Stimulated activated CD8-positive, alpha-beta memory T cell treated with anti-CD3 and anti-CD28 coated beads, Interleukin-12 subunit alpha, Interleukin-12 subunit beta, amount 100 ng/mL, for 4 hours (primary cell): ENCODE results near the gene RALGDS.
"Not testable (repeated sequence)": the region's sequence is repeated elsewhere in the genome, so short reads cannot be mapped to it uniquely, and the experiment has no call there.

Experiments
- DNase-seq: peaks from one replicate; pipeline ENCODE4 v3.0.0-alpha.2; 2020; ENCODE audit warnings: low read depth

RALGDS gene

DNA sequence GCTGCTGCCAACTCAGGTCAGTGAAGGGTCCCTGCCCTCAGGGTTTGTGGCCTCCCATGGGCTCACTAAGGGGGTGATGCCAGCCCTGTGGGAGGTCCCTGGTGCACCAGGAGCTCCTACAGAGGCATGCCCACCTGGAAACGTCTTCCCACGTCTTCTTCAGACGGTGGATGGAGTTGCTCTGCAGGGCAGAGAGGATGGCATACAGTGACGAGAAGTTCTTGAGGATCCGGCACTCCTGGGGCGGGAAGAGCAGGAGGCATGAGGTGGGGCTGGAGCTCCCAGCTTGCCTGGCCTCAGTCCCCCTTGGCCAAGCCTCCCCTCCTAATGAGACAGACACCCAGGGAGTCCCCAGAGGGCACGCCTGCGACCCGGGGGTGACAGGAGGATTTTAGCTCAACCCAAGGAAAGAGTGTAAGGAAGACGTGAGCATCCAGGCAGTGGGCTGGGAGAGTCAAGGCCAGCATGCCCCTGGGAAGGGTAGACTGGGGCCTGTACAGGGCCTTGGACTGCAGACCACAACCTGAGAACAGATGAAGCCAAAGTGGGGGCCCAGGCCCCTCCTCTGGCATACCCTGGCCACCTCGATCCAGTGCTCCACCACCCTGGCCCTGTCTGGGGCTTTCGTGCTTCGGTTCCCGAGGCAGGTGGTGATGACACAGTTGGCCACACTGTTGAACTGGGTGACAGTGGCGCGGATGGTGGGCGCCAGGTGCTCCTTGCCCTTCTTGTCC lies 14.4 kb downstream of the RALGDS start:
- DNase-seq = no peak

DNA sequence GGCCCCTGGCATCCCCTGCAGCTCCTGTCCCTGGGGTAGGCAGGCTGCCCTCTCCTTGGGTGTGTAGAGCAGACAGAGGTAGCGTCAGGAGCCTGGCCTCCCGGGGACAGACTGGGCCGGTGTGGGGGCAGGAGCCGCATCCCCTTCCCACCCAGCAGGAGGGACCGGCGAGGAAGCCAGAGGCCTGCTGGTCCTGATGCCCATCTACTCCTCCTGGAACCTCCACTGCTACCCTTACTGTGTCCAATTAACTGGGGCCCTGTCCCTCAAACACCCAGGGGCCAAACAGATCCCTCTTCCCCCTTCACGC lies 15.6 kb downstream of the RALGDS start:
- no peak for DNase-seq

DNA sequence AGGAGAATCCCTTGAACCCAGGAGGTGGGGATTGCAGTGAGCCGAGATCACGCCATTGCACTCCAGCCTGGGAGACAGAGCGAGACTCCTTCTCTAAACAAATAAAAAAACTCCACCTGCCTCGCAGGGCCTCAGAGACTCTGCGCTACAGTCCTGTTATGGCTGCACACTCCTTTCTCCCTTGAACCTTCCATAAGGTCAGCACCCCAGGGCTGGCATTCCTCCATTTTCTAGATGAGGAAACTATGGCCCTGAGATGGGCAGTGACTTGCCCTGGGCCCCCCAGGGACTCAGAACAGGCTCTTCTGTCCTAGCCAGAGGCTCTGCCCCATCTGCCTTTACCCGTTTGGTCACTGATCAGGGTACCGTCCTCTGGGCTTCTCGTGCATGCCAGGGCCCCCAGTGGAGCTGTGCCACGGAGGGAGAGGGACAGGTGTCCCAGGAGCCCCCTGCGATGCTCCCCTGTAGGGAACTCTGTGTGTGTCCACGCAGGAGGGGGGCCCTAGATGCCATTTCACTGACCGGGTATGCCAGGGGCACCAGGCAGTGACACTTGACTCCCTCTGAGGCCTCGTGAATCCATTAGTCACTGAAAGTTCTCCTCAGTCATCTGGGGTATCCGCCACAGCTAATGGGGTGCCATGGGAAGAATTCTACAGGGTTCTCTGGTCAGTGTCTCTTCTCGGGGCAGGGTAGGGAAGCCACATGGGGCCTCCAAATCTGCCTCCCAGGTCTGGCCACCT lies 16.2 kb downstream of the RALGDS start:
- no peak for DNase-seq

DNA sequence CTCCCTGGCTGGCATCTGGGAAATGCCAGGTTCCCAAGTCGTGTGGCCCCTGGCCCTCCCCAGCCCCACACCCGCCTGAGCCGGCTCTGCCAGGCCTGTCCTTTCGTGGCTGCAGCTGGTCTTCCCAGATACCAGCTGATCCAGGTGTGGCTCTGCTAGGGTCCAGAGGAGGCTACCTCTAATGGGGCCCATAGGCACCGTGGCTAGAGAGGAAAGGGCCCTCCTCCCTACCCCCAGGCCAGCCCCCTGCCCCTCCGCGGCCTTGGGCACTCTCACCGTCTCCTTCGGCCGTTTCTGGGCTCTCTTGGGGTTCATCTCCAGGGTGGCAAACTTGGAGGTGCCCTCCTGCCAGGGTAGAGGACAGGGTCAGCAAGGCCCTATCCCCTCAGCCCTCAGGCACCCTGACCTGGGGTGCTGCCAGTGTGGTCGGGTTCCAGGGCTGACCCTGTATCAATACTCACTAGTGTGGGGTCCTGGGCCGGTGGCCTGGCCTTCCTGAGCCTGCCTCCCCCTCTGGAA lies 17.0 kb downstream of the RALGDS start:
- DNase-seq = no peak

DNA sequence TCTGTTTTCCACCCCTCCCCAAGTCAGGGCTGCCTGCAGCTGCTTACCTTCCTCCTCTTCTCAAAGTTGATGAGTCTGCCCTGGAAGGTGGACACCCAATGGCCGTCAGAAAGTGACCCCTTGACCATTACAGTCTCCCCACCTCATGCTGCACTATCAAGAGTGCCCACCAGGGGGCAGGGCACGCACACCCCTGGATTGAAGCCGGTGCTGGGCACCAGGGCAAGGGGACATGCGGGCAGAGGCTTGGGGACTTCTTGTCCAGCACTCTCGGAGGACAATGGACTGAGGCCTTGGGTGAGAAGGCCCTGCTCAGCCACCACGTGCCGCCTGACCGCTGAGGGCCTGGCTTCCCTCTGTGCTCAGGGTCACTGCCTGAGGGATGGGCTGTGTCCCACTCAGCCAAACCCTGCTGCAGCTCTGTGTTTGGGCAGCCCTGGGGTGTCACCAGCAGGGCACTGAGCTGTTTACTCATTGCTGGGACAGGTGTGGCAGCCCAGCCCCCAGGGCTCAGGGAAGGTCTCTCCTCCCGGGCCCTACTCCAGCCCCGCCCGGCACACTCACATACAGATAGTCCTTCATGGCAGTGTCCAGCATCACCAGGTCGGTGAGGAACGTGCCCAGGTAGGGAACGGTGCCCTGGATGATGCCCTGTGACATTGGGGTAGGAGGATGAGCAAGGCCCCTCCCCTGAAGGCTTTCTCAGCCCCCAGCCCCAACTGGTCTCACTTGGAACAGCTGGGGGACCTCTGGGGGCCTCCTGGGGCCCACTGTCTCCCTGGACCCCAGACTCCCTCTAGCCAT lies 17.7 kb downstream of the RALGDS start:
- DNase-seq = no peak

DNA sequence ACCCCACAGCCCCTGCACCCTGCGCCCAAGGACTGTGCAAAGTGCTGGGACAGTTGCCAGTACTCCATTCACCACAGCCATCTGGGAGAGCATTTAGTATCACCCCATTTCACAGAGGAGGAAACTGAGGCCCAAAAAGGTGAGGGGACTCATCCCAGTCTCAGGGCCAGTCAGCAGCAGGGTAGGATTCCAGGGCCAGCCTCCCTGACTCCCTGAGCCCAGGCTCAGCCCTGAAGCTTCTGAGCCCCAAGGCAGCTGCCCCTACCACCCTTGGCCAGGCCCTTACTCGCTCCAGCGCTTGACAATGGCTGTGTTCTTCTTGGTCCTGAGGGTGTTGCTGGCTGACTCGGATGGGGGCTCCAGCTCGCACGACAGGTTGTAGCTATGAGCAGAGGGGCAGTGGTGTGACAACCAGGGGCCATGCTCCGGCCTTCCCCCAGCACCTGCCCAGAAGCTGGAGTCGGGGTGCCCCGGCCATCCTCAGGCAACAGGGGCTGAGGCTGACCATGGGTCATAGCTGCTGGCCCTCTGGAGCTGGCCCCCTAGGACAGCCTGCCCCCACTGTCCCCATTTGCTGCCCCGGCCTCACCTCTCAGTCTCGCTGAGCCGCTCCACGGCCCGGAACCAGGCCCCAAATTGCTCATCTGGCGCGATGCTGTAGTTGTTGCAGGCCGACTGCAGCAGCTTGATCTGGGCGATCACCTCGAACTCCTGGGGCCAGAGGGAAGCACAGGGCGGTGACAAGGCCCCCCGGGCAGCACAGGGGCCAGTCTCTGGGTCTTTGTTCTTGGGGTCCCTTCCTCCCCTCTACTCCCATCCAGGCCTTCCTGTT lies 18.6 kb downstream of the RALGDS start:
- DNase-seq = no peak

DNA sequence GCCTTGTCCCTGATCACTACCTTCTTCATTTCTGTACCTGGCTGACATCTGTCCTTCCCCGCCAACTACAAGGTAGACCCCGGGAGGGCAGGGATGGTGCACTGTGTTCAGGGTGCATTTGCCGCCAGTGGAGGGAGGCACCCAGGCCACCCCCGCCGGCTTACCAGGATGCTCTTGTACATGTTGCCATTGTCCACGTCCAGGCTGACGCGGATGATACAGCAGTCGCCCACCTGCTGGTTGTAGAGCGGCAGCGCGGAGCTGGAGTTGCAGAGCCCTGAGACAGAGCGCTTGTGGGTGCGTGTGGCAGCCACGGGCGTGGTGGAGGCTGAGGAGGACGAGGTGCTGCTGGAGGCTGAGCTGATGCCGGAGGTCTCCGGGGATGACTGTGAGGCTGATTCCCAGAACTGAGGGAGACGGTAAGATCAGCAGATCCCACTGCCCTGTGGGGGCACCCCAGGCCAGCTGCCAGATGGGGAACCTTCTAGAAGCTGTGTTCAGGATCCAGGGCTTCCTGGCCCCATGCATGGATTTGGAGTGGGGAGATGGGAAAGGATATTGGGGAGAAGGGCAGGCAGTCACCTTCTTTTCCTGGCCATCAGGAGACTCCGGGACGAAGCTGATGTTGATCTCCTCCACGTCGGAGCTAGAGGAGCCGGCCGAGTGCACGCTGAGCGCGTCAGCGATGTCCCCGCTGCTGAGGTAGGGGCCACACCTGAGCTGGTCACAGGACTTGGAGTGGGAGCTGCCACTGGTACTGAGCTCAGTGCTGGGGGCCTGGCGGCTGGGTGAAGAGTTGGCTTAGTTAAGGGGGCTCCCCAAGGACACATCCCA lies 19.5 kb downstream of the RALGDS start:
- no peak for DNase-seq

DNA sequence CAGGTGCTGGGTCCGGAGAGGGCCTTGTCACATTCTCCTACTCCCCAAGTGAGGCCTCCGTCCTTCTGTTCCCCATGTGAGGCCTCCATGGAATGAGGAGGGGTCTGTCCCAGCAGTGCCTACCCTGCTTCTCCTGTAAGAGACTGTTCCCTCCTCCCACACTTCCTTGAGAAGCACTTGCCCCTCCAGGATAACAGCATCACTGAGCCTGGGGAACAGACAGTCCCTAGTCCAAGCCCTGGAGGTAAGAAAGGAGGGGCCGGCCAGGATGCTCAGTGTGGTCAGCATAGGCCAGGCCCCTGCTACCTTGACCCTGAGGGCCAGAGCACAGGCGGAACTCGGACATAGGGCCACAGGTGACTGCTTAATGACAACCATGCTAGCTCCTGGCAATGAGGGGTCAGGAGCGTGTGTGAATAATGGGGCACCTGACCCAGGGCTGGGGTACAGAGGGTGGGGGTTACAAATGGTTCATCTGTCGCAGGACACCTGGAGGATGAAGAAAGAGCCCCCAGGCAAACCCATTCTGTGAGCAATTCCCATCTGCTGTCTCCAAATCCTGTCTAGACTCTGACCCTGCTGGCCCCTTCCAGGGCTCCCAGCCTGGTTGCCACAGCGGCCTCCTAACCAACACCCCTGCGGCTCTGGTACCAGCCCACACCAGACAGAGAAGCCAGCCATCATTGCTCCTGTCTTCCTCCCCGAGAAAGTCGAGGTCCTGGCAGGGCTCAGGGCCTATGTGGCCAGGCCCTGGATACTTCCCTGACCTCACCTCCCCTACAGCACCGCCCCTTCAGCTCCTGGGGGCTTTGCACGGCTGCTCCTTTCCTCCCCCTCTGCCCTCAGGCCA lies 20.3 kb downstream of the RALGDS start:
- DNase-seq = no peak

DNA sequence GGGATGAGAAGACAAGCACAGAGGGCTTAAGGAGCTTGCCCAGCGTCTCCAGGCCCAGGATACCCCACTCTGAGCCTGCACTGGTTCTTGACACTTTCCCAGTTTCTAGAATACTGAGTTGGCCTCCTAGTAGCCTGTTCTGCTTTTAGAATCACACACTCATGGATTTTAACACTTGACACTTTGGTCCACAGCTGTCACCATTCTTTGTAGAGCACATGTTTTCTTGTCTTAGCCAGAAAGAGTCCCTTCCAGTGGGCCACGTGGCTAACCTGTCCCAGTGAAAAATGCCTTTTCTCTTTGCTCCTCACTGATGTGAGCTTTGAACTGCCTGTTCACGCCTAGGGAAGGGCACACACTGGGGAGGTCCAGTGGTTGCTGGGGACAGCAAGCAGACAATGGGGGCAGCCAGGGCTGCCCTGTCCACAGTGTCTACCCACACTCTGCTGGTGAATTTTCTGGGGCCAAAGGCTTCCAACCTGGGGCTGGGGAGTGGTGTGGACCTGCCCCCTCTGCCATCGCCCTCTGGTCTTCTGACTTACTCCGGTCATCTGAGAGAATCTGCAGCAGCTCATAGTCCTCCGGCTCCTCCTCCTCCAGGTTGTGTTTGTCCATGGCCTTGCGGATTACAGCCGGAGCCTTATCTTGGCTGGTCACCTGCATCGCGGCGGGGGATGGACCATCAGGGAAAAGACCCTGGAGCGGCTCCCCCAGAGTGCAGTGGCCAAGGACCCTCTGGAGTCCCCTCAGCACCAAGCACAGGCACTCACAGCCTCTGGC lies 21.1 kb downstream of the RALGDS start:
- no peak for DNase-seq

DNA sequence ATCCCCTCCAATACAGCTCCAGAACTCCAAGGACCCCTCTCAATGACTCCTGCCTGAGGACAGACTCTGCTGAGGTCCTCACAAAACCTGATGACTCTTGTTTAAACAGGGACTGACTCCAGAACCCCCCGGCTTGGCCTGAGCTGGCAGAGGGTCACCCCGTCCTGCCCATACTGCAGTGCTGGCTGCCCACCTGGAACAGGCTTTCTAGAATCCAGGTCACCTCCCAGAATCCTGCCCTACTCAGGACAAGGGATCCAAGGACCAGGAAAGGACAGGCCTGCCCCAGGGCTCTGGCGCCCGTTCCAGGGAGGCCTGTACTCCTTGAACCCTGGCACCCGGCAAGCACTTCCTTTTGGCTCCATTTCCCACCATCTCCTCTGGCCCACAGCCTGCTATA lies 22.2 kb downstream of the RALGDS start:
- no peak for DNase-seq

DNA sequence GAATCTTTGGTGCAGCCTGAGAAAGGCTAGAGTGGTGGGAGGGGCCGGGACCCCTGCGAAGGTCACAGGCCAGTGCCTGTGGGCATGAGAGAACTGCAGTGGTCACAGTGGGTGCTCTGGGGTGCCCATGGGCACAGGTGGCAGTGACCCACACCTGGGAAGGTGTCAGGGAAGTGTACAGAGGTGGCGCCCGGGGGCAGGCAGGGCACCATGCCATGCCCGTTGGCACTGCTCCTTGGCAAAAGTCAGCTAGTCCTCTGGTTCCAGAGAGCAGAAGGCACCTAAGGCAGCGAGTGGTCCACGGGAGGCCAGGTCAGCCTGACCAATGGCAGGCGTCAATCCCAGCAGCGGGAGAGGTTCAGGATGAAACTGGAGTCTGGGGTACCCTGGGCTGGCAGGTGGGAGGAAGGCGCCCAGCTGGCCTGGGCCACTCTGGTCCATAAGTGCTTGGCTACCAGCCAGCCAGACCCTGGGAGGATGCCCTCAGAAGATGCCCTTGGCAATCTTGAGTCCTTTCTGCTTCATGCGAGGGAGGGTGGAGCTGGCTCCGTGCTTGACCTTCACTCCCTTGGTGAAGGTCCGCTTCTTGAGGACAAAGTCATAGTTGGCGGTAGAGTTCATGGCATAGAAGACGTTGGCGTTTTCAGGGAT lies 22.8 kb downstream of the RALGDS start:
- DNase-seq = no peak

DNA sequence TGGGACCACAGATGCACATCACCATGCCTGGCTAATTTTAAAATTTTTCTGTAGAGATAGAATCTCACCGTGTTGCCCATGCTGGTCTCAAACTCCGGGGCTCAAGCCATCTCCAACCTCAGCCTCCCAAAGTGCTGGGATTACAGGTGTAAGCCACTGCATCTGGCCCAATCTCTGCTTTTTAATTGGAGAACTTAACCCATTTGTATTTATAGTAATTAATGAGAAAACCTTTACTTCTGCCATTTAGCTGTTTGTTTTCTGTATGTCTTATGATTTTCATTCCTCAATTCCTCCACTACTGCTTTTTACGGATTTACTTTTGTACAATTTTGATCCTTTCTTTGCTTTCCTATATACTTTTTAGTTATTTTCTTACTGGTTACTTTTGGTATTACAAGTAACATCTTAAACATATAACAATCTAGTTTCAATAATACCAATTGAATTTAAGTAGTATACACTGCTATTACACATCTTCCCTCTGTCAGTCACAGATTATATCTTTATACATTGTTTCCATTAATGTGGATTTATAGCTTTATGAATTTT lies 26.1 kb downstream of the RALGDS start:
- DNase-seq = no peak

DNA sequence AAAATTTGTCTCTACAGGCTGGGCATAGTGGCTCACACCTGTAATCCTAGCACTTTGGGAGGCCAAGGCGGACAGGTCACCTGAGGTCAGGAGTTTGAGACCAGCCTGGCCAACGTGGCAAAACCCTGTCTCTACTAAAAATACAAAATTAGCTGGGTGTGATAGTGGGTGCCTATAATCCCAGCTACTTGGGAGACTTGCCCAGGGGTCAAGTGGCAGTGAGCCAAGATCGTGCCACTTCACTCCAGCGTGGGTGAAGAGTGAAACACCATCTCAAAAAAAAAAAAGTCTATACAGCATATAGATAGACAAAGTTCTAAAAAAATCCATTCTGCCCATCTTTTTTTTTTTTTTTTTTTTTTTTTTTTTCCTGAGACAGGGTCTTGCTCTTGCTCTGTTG lies 26.7 kb downstream of the RALGDS start:
- not testable (repeated sequence) for DNase-seq

DNA sequence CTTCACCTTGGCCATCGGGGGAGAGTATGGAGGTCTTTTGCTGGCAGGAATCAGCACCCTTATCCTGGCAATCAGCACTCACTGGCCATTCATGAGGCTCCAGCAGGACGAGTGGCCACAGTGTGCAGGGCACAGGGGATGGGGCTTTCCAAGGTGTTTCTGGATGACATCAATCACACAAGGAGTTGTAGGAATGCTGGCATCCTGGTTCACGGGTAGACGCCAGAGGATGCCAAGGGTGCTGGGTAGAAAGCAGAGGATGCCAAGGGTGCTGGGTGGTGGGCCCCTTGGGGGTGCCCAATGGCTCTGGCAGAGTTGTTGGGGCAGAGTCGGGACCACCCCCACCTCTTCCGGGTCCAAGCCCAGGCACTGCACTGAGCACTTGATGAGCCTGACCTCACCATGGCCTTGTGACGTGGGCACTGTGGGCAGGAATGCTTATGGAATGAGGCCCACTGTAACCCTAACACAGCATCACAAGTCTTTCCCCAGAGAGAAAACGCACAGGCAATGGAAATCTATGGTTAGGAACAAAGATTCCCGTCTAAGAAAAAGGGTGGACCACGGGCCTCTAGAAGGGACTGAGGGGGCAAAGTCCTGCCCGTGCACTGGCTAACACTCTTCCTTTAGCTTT lies 30.2 kb downstream of the RALGDS start:
- DNase-seq = no peak

DNA sequence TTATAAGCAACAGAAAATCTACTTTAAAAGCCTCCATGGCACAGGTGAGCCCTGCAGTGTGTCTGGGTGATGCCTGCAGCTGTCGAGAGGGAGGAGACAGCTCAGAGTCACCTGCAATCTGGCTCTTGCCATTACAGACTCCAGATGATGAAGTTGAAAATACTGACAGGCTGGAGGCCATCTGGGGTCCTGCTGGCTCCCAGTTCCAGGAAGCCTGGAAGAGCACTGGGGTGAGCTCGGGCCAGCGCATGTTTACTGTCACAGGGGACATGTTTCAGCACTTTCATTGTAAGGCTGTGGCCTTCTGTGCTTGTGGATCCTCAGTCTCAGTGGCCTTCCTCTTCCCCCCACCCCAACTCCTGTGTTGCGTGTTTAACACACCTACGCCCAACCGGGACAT lies 30.9 kb downstream of the RALGDS start:
- DNase-seq = no peak

DNA sequence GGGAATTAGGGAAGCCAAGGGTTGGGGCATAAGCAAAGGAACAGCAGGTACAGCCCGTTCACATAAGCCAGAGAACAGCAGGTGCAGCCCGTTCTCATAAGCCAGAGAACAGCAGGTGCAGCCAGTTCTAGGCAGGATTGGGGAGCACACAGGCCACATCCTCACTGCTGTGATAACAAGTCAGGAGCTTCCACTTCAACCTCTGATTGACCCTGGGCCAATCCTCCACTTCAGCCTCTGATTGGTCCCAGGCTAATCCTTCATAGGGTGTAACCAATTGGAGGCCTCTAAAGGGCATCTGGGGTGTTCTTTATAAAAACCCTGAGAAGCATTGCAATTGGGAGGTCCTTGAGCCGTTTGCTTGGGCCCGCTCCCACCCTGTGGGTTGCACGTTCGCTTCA lies 31.8 kb downstream of the RALGDS start:
- DNase-seq = no peak

DNA sequence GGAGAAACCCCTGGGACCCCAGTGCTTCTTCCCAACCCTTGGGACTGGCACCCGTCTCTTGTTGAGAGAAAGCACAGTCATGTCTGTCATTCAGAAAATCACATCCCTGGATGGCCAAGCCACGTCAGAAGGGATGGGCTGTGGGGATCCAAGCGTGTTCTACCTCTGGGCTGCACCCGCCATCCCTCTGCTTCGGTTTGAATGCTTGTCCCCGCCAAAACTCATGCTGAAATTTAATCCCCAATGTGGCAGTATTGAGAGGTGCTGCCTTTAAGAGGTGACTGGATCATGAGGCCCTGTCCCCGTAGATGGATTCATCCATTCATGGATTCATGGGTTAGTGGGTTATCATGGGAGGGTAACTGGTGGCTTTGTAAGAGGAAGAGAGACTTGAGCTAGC lies 32.3 kb downstream of the RALGDS start:
- no peak for DNase-seq

DNA sequence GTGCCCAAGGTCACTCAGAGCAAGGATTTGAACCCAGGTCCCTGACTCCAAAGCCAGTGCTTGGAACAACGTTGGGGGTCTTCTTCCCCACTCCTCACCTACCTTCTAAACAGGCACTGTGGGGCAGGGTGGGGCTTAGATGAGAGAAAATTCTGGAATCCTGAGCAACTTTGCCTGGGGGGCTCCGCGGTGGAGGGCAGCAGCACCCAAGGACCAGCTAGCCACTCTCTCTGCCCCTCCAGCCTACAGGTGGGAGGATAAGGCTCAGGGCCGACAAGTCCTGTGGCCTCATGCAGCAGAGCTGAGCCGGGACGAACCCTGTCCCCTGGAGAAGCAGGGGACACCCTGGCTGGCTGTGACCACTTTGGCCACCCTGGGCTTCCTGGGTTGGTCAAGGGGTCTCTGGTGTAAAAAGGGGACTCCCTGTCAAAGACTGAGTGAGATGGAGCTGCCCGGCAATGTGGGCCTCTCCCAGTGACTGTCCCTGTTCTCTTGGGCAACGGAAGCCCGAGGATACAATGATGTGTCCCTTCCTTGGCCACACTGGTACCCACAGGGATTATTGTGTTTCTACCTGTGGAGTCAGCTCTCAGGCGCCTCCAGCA lies 32.8 kb downstream of the RALGDS start:
- no peak for DNase-seq
